ENCODE measurements around the gene NID2.

NID2 gene

GRCh38 chr14:52025310-52025709, 43.5 kb downstream of the NID2 start:
- DNase-seq (ENCODE audit: low read depth): no peak

DNA sequence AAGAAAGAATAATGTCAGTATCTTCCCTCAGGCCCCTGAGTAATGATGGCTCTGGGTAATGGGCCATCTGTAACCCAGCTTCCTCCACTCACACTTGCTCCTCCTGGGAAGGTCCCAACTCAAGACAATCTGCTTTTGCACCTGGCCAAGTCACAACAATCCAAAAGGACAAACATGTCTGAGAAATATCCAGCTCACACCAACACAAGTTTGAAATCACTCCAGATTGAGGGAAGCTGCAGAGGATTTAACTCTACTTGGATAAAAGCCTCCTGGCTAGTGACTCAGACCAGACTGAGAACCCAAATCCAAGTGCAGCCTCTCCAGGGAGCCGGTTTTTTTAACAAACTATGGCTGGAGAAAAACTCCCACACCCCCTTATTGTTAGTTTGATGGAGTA, 45.3 kb downstream of the NID2 start:
- DNase-seq (ENCODE audit: low read depth): no peak

GRCh38 chr14:52021957-52022600, 46.8 kb downstream of the NID2 start:
- no peak for DNase-seq (ENCODE audit: low read depth)

GRCh38 chr14:52020866-52021717, 47.8 kb downstream of the NID2 start:
- DNase-seq (ENCODE audit: low read depth): no peak

GRCh38 chr14:52020161-52020714, 48.6 kb downstream of the NID2 start:
- no peak for DNase-seq (ENCODE audit: low read depth)

DNA sequence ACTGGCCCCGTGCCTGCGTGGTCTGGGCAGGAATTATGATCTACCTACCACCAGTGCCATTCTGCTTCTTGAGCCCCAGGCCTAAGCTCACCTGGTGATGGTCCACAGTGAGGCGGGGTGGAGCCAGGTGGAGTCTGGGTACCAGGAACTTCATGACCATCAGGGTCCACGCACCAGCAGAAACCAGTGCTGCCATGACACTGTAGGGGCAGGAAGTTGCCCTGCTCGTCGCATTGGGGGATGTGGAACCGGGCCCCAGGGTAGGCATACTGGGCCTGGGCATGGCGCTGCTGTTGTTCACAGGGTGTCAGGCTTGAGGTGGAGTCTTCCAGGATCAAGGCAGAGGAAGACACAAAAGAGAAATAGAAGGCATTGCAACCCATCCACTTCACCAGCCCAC, 49.9 kb downstream of the NID2 start:
- DNase-seq (ENCODE audit: low read depth): no peak

- DNase-seq (ENCODE audit: low read depth): no peak
Measured at GRCh38 chr14:52018252-52018651, 50.6 kb downstream of the NID2 start.

DNA sequence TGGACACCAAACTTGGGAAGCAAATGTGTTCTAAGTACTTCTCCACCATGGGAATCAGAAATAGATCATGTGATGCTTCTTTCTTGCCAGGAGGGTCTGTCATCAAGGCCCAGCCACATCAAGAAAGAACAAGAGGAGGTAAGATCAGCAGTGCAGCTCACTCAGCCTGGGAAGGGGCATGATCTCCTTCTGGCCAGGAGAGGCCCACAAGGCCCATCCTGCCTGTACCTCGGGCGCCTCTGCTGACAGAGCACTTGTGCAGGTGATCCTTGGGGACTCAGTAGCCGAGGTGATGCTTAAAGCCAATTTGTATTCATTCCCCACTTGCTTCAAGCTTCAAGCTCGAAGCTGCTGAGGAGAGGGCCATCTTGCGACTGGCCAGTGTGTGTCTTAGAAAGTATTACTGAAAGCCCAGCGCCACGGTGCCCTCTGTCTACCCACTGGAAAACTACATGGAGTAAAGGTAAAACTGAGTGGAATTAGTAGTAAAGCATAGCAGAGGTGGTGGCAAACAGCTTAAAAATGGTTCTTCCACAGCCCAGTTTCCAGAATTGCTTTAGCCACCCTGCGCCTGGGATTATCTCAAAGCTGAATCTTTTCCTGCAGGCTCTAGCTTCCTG, 53.3 kb downstream of the NID2 start:
- no peak for DNase-seq (ENCODE audit: low read depth)

GRCh38 chr14:52014601-52015267, 54.1 kb downstream of the NID2 start:
- no peak for DNase-seq (ENCODE audit: low read depth)

DNA sequence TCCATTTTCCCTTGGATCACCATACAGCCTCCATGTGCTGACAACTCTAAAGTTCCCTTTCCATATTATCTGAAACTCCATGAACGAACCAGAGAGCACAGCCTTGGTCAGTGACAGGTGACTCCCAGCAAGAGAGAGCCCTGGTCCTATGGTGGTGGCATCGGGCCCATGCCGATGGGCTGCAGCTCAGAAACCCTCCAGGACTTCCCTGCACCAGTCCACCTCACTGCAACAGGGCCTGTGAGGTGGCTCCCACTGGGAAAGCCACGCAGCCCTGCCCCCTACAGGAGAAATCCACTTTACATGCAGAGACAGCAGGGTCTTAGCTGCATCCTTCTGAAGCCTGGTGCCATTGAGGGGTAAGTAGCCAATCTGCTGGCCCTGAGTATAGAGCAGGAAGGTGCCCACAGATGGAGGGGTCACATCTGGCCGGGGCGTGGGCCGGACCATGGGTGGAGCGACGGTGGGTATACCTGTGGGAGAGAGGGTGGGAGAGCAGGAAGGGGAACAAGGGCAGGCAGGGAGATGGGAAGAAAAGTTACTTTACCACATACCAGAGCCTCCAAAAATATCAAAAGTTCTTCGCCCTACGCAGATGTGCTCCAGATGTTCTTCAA, 54.8 kb downstream of the NID2 start:
- no peak for DNase-seq (ENCODE audit: low read depth)

GRCh38 chr14:52012635-52013034, 56.2 kb downstream of the NID2 start:
- DNase-seq (ENCODE audit: low read depth): no peak

DNA sequence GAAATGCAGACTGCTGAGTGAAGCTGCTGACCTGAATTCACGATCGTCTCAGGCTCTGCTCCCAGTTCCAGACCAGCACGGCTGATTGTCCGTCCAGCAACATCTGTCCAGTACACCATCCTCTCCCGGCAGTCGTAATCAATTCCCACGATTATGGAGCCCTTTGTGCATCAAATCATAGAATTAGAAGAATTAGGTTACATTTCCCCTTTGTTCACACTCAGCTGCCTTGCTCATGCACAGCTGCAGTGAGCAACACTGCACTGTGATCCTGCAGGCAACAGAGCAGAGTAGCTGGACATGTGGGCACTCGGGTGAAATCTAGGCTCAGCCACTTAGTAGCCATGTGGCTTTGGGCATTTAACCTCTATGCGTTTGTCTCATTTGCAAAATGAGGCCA, 57.3 kb downstream of the NID2 start:
- DNase-seq (ENCODE audit: low read depth): no peak

DNA sequence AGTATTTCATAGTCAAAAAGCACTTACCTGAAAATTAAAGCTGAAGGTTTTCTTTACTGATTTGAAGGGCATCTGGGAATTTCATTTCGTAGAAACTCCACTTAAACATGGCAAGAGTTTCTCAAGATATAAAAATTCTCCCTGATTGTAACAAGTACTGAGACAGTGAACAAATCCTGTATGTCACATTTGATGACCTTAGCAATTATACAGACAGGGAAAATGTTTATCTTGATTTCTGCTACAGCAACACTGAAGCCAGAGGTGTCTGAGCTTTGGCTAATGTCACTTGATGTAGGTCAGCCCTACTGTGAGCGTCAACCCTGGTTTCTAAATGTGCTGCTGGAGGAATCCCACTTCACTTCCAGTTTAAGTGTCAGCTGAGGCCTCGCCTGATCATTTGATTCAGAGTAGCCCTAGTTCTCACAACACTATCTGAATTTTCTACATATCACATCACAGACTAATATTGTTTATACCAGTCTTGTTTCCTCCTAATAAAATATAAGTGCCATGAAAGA, 58.6 kb downstream of the NID2 start:
- DNase-seq (ENCODE audit: low read depth): no peak

DNA sequence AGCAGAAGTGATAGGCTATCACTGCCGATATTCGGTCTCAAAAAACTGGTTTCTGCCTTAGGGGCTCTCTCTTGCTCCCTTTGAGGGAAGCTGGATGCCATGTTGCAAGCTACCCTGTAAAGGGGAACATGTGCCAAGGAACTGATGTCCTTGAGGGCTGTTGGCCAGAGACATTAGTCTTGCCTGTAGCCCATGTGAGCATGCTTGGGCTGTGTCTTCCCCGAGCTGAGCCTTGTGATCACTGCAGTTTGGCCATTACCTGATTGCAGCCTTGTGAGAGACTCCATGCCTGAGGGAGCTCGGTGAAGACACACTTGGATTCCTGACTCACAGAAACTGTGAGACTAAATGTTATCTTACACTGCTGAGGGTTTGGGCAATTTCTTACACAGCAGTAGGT, 60.7 kb downstream of the NID2 start:
- DNase-seq (ENCODE audit: low read depth): no peak

DNA sequence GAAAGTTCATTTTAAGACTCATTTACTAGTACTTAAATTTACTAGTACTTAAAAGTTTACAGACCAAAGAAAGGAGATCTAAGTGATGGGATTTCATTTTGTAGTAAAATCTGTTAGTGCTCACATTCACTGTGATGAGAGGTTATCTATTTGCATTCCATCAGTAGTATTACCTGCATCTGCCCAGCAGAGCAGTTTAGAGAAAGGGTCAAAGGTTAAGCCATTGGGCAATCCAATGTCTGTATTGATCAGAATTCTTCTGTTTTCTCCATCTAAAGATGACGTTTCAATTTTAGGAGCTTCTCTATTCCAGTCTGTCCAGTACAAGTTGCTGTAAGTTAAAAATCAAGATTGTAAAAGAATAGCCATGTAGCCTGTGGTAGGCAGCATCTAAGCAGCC, 61.2 kb downstream of the NID2 start:
- no peak for DNase-seq (ENCODE audit: low read depth)

GRCh38 chr14:52007211-52007610, 61.6 kb downstream of the NID2 start:
- DNase-seq (ENCODE audit: low read depth): no peak

GRCh38 chr14:52006361-52006760, 62.5 kb downstream of the NID2 start:
- DNase-seq (ENCODE audit: low read depth): no peak

DNA sequence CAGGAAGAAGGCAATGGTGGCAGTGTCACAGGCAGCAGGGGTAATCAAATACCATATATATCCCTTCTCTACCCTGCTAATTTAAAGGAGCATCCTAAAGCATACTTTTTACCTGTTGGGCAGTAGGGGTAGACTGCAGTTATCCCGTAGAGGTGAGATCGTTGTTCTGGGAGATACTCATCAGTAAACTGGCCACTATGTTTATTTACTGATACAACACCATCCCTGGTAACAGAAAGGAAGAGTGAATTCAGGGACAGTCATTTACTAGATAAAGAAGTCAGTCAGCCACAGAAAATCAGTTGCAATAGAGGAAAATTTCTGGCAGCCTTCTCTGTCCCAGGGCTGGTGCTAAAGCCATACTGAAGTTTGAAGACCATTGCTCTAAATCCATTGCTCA, 63.2 kb downstream of the NID2 start:
- DNase-seq (ENCODE audit: low read depth): no peak

- no peak for DNase-seq (ENCODE audit: low read depth)
Measured at GRCh38 chr14:52003324-52003723, 65.5 kb downstream of the NID2 start.

DNA sequence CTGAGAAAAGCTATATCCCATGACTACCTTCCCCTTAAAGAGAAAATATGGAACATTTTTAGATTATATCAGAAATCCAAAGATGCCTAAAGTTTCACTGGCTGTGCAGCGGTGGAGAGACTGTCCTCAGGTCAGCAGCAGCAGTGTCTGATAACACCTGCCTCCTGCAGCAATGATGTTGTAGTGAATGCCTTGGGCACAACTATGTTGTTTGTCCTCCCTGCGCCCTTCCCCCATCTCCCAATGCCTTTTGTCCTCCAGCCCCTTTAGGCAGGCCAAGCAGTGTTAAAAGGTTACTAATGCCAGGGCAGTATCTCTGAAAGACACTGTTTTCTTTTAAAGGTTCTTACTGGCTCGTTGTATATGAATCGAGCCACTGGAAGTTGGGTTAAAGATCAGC, 66.3 kb downstream of the NID2 start:
- no peak for DNase-seq (ENCODE audit: low read depth)

GRCh38 chr14:52000696-52001095, 68.2 kb downstream of the NID2 start:
- DNase-seq (ENCODE audit: low read depth): no peak
